SK-N-SH (cell line): ENCODE results near the gene EFCAB8. TPM values are rescaled to one million over a fixed set of nuclear protein-coding genes. Genes with fewer than 3 reads are reported as not detected.

Experiments
- CTCF ChIA-PET: fragments of 300-600, 350-600 bp; formaldehyde crosslinking; extraction: SDS; loops from one replicate; lab custom pipeline; 2021; lab: Yijun Ruan, JAX
- POLR2A ChIA-PET: fragments of 350-600 bp; sonication (Branson Sonifier 250); formaldehyde crosslinking; extraction: SDS; loops from one replicate; lab custom pipeline; 2020; ENCODE audit warnings: antibody characterized with exemption, inconsistent platforms; lab: Yijun Ruan, JAX
- DNase-seq: peaks from one replicate; pipeline ENCODE4 v3.0.0; 2012
- H2AFZ ChIP-seq: fragments of 200-600 bp; sonication (generic); 2 replicates; pipeline ENCODE4 v1.8.1; 2016; ENCODE audit warnings: antibody characterized with exemption, mild to moderate bottlenecking, low read depth
- H3F3A ChIP-seq: fragments of 200-600 bp; sonication (generic); replicated peaks from 2 replicates; pipeline ENCODE3; 2016; ENCODE audit warnings: antibody characterized with exemption, mild to moderate bottlenecking; ENCODE audit not compliant: insufficient read depth
- H3K27ac ChIP-seq, 2 experiments: fragments of 200-500 bp in 1 of 2; fragments of 200-600 bp in 1 of 2; sonication (Bioruptor generic) in 1 of 2; sonication (generic), shearing (Covaris generic) in 1 of 2; 2 replicates each; pipeline versions ENCODE4 v1.5.1 to v1.6.1; 2014 to 2016; ENCODE audit warnings: low read depth in 2 of 2, inconsistent platforms in 1 of 2, low read length in 1 of 2, mild to moderate bottlenecking in 1 of 2, mixed read lengths in 1 of 2
- H3K27me3 ChIP-seq: fragments of 200-600 bp; sonication (generic), shearing (Covaris generic); 2 replicates; pipeline ENCODE4 v1.6.1; 2016; ENCODE audit warnings: mixed run types; ENCODE audit not compliant: insufficient read depth
- H3K36me3 ChIP-seq, 2 experiments: fragments of 200-500 bp in 1 of 2; fragments of 200-600 bp in 1 of 2; sonication (Bioruptor generic) in 1 of 2; sonication (generic) in 1 of 2; replicated peaks in 1 of 2; 2 replicates each; pipeline versions ENCODE3 to v1.5.1; 2014 to 2016; ENCODE audit warnings: low read length in 1 of 2, mild to moderate bottlenecking in 1 of 2; ENCODE audit not compliant: insufficient read depth in 2 of 2, control insufficient read depth in 1 of 2
- H3K4me1 ChIP-seq, 2 experiments: fragments of 200-500 bp in 1 of 2; fragments of 200-600 bp in 1 of 2; sonication (Bioruptor generic) in 1 of 2; sonication (generic), shearing (Covaris generic) in 1 of 2; 2 replicates each; pipeline versions ENCODE4 v1.5.1 to v1.6.1; 2014 to 2016; ENCODE audit warnings: low read depth in 1 of 2, low read length in 1 of 2, mixed run types in 1 of 2; ENCODE audit not compliant: insufficient read depth in 2 of 2, control insufficient read depth in 1 of 2
- H3K4me2 ChIP-seq: fragments of 200-600 bp; sonication (generic), shearing (Covaris generic); 2 replicates; pipeline ENCODE4 v1.6.1; 2017; ENCODE audit warnings: mixed run types
- H3K4me3 ChIP-seq, 2 experiments: fragments of 200-500 bp in 1 of 2; fragments of 200-600 bp in 1 of 2; sonication (Bioruptor generic) in 1 of 2; sonication (generic), shearing (Covaris generic) in 1 of 2; 2 replicates each; pipeline versions ENCODE4 v1.5.1 to v1.8.1; 2014 to 2016; ENCODE audit warnings: low read depth in 2 of 2, inconsistent platforms in 1 of 2, low read length in 1 of 2, mild to moderate bottlenecking in 1 of 2, mixed read lengths in 1 of 2, moderate library complexity in 1 of 2
- H3K79me2 ChIP-seq: fragments of 200-600 bp; sonication (generic); 2 replicates; pipeline ENCODE4 v1.8.1; 2017; ENCODE audit warnings: mild to moderate bottlenecking; ENCODE audit not compliant: insufficient read depth
- H3K9ac ChIP-seq: fragments of 200-600 bp; sonication (generic); 2 replicates; pipeline ENCODE4 v1.6.1; 2017; ENCODE audit warnings: mixed run types
- H3K9me2 ChIP-seq: fragments of 200-600 bp; sonication (generic); 2 replicates; pipeline ENCODE4 v1.6.1; 2017; ENCODE audit warnings: mixed run types
- H3K9me3 ChIP-seq: fragments of 200-600 bp; sonication (generic); 2 replicates; pipeline ENCODE4 v1.6.1; 2017; ENCODE audit warnings: mixed run types, mild to moderate bottlenecking, moderate library complexity
- H4K20me1 ChIP-seq: fragments of 200-600 bp; sonication (generic); 2 replicates; pipeline ENCODE4 v1.6.1; 2017; ENCODE audit warnings: mild to moderate bottlenecking, mixed run types; ENCODE audit not compliant: insufficient read depth
- CHD2 ChIP-seq: fragments of 150-350 bp; IDR thresholded peaks from 2 replicates; pipeline ENCODE4 v1.6.1; 2018; ENCODE audit warnings: low read length; ENCODE audit not compliant: partially characterized antibody
- EP300 ChIP-seq, 2 experiments: IDR thresholded peaks; 2 replicates each; pipeline versions ENCODE4 v1.4.0 to v1.6.1; 2012; ENCODE audit warnings: borderline replicate concordance in 1 of 2, low read depth in 1 of 2, low read length in 1 of 2
- FOXM1 ChIP-seq: IDR thresholded peaks from 2 replicates; pipeline ENCODE4 v1.4.0; 2012; ENCODE audit warnings: low read depth, mild to moderate bottlenecking
- GABPA ChIP-seq: IDR thresholded peaks from 2 replicates; pipeline ENCODE4 v1.4.0; 2012; ENCODE audit warnings: low read depth, mild to moderate bottlenecking
- JUND ChIP-seq: IDR thresholded peaks from 2 replicates; pipeline ENCODE4 v1.4.0; 2012
- MXI1 ChIP-seq: IDR thresholded peaks from 2 replicates; pipeline ENCODE4 v1.6.1; 2012; ENCODE audit warnings: mild to moderate bottlenecking, low read depth, low read length, improper control_type of control experiment
- NRF1 ChIP-seq: IDR thresholded peaks from 2 replicates; pipeline ENCODE4 v1.6.1; 2012; ENCODE audit warnings: low read depth, mild to moderate bottlenecking, low read length
- RFX5 ChIP-seq: IDR thresholded peaks from 2 replicates; pipeline ENCODE4 v1.6.1; 2012; ENCODE audit warnings: mild to moderate bottlenecking, improper control_type of control experiment, low read length
- RXRA ChIP-seq: IDR thresholded peaks from 2 replicates; pipeline ENCODE4 v1.4.0; 2012; ENCODE audit warnings: low read depth, mild to moderate bottlenecking, borderline replicate concordance
- SIN3A ChIP-seq: IDR thresholded peaks from 2 replicates; pipeline ENCODE4 v1.6.1; 2012; ENCODE audit warnings: low read depth, mild to moderate bottlenecking, low read length, moderate library complexity, borderline replicate concordance
- TAF1 ChIP-seq: IDR thresholded peaks from 2 replicates; pipeline ENCODE4 v1.6.1; 2012; ENCODE audit warnings: low read depth, mild to moderate bottlenecking, low read length, moderate library complexity, borderline replicate concordance
- TEAD4 ChIP-seq: IDR thresholded peaks from 2 replicates; pipeline ENCODE4 v1.4.0; 2012; ENCODE audit warnings: mild to moderate bottlenecking, borderline replicate concordance; ENCODE audit not compliant: insufficient read depth
- YY1 ChIP-seq: IDR thresholded peaks from 2 replicates; pipeline ENCODE4 v1.4.0; 2012; ENCODE audit warnings: low read depth, mild to moderate bottlenecking
- WGBS: methylation state at CpG from one replicate; pipeline ENCODE4 v1.1.6; 2017; ENCODE audit warnings: low lambda C conversion rate; 5-methylcytosine and 5-hydroxymethylcytosine counted together
- polyA plus RNA-seq, 3 experiments: library from polyadenylated mRNA; depleted of rRNA; stranded (reverse); fragments of >200 nt; gene quantifications; 2 replicates each; pipeline ENCODE4 v1.2.3, GENCODE V29; 2012
- TF ChIP-seq, protein P1 (sequence below): IDR thresholded peaks from 2 replicates; pipeline ENCODE4 v1.4.0; 2012; ENCODE audit warnings: low read depth
- TF ChIP-seq, protein P2 (sequence below): fragments of 200-600 bp; sonication (generic); IDR thresholded peaks from 2 replicates; pipeline ENCODE4 v1.6.1; 2017; ENCODE audit warnings: antibody characterized with exemption, mild to moderate bottlenecking, moderate library complexity
- TF ChIP-seq, protein P3 (sequence below): IDR thresholded peaks from 2 replicates; pipeline ENCODE4; 2012
- TF ChIP-seq, protein P4 (sequence below): fragments of 150-350 bp; IDR thresholded peaks from 2 replicates; pipeline ENCODE4 v1.6.1; 2016; ENCODE audit warnings: mild to moderate bottlenecking, low read depth, low read length

EFCAB8 gene
- polyA plus RNA-seq, 1 of the 3 experiments (the other 2 are of a cell fraction): not detected

DNA sequence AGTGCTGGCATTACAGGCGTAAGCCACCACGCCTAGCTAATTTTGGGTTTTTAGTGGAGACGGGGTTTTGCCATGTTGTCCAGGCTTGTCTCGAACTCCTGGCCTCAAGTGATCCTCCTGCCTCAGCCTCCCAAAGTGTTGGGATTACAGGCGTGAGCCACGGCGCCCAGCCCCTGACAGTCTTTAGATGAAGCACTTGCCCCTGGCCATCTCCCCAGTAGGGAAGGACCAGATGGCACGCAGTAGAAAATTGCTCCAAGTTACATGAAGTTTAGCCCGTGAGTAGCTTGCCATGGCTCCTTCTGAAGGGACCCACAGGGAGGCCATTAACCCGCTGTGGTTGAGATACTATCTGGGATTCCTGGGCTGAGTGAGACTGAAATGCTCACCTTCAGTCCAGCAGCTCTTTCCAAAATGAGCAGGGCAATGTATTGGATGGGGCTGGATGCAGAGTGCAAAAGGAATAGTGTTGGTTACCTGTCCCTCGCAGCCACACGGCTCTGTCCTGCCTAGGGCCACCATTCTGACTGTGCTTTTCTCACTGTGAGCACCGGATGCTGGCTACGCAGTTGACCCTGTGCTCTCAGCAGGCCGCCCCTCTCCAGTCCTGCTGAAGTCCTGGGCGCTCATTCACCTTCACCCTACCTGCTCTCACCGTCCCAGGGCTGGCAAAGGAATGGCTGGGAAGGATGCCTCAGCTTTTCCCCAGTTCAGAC is 66.9 kb downstream of the EFCAB8 start:
- no peaks in the 10 kb centered on the region for H3K79me2 ChIP-seq
- peaks cover 38% of the 10 kb centered on the region; the same call in 1 of the 2 replicates for H3K27me3 ChIP-seq
- H2AFZ ChIP-seq: no peak overlapping the region
- H3K9ac ChIP-seq: no peak overlapping the region
- no peaks in the 10 kb centered on the region for H4K20me1 ChIP-seq
- ChIA-PET CTCF (interaction anchor here (1.6 to 2.8 kb wide), 2 partner anchors 21 to 24 kb away, joined by 4 to 9 read pairs; no protein-coding TSS in a partner anchor), POLR2A (no interaction called here)
- no peak for DNase-seq
- H3F3A ChIP-seq: no peaks in the 10 kb centered on the region
- no peak overlapping the region for H3K4me3 ChIP-seq
- H3K27ac ChIP-seq: no peak overlapping the region
- H3K36me3 ChIP-seq: no peaks in the 10 kb centered on the region
- no peak for TF ChIP-seq SIN3A
- no peak for TF ChIP-seq NRF1
- no peak for TF ChIP-seq EP300 (IDR thresholded peaks at IDR 0.05; ENCODE audit: borderline replicate concordance in 1 of 2, low read depth in 1 of 2, low read length in 1 of 2)
- TF ChIP-seq CHD2: no peak
- TF ChIP-seq, protein P1, sequence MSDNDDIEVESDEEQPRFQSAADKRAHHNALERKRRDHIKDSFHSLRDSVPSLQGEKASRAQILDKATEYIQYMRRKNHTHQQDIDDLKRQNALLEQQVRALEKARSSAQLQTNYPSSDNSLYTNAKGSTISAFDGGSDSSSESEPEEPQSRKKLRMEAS: no peak
- TF ChIP-seq, protein P2, sequence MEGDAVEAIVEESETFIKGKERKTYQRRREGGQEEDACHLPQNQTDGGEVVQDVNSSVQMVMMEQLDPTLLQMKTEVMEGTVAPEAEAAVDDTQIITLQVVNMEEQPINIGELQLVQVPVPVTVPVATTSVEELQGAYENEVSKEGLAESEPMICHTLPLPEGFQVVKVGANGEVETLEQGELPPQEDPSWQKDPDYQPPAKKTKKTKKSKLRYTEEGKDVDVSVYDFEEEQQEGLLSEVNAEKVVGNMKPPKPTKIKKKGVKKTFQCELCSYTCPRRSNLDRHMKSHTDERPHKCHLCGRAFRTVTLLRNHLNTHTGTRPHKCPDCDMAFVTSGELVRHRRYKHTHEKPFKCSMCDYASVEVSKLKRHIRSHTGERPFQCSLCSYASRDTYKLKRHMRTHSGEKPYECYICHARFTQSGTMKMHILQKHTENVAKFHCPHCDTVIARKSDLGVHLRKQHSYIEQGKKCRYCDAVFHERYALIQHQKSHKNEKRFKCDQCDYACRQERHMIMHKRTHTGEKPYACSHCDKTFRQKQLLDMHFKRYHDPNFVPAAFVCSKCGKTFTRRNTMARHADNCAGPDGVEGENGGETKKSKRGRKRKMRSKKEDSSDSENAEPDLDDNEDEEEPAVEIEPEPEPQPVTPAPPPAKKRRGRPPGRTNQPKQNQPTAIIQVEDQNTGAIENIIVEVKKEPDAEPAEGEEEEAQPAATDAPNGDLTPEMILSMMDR: no peak
- TF ChIP-seq GABPA: no peak
- no peak for TF ChIP-seq TAF1
- no peak for TF ChIP-seq FOXM1
- no peak for TF ChIP-seq RXRA
- TF ChIP-seq JUND: no peak
- TF ChIP-seq MXI1: no peak
- TF ChIP-seq, protein P3, sequence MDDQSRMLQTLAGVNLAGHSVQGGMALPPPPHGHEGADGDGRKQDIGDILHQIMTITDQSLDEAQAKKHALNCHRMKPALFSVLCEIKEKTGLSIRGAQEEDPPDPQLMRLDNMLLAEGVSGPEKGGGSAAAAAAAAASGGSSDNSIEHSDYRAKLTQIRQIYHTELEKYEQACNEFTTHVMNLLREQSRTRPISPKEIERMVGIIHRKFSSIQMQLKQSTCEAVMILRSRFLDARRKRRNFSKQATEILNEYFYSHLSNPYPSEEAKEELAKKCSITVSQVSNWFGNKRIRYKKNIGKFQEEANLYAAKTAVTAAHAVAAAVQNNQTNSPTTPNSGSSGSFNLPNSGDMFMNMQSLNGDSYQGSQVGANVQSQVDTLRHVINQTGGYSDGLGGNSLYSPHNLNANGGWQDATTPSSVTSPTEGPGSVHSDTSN: no peak
- no peak for TF ChIP-seq TEAD4
- TF ChIP-seq, protein P4, sequence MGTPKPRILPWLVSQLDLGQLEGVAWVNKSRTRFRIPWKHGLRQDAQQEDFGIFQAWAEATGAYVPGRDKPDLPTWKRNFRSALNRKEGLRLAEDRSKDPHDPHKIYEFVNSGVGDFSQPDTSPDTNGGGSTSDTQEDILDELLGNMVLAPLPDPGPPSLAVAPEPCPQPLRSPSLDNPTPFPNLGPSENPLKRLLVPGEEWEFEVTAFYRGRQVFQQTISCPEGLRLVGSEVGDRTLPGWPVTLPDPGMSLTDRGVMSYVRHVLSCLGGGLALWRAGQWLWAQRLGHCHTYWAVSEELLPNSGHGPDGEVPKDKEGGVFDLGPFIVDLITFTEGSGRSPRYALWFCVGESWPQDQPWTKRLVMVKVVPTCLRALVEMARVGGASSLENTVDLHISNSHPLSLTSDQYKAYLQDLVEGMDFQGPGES: no peak
- TF ChIP-seq YY1: no peak
- TF ChIP-seq RFX5: no peak
- no peaks in the 10 kb centered on the region for H3K9me2 ChIP-seq
- no peaks in the 10 kb centered on the region for H3K4me1 ChIP-seq
- no peak overlapping the region for H3K4me2 ChIP-seq
- 34% methylated on average over 15 of the region's 17 CpGs for WGBS
- no peaks in the 10 kb centered on the region for H3K9me3 ChIP-seq
